Kidney tubule cell (primary cell): ENCODE results near the gene SNX3.

ENCODE experiments used
- DNase-seq: peaks from one replicate; pipeline ENCODE4 v3.0.0-alpha.2; 2018; ENCODE audit warnings: low spot score

SNX3 gene

GRCh38 chr6:108170332-108171290, 90.2 kb downstream of the SNX3 start:
- no peak for DNase-seq

GRCh38 chr6:108169464-108170331, 91.1 kb downstream of the SNX3 start:
- DNase-seq: no peak

- DNase-seq: peak; percentile 33
These were observed 92.1 kb downstream of the SNX3 start for GRCh38 chr6:108168501-108169463.

GRCh38 chr6:108168090-108168463, 92.8 kb downstream of the SNX3 start:
- DNase-seq: no peak

GRCh38 chr6:108167449-108168089, 93.3 kb downstream of the SNX3 start:
- no peak for DNase-seq

GRCh38 chr6:108166664-108167448, 94.0 kb downstream of the SNX3 start:
- DNase-seq: no peak

GRCh38 chr6:108165714-108166663, 94.9 kb downstream of the SNX3 start, which contains the start of gene NR2E1:
Gene NR2E1, plus strand, starts transcription at chr6:108166022. Its CDS starts 744 bp downstream, at chr6:108166766.
- no peak for DNase-seq

GRCh38 chr6:108164815-108165706, 95.8 kb downstream of the SNX3 start:
- DNase-seq: no peak

- no peak for DNase-seq
These were observed 96.4 kb downstream of the SNX3 start for GRCh38 chr6:108164543-108164814.

- DNase-seq: no peak
These were observed 96.9 kb downstream of the SNX3 start for GRCh38 chr6:108163644-108164542.

GRCh38 chr6:108163267-108163643, 97.6 kb downstream of the SNX3 start:
- peak; percentile 41 for DNase-seq

GRCh38 chr6:108161724-108162282, 99.0 kb downstream of the SNX3 start:
- no peak for DNase-seq
